RPMI7951 (cell line): Measurements from ENCODE around the gene SLC35F6. TPM values are rescaled to one million over a fixed set of nuclear protein-coding genes. Genes with fewer than 3 reads are reported as not detected.
A peak's percentile ranks its signal among the peaks of the same experiment; 100 is the strongest.
"Not testable (repeated sequence)": the region's sequence is repeated elsewhere in the genome, so short reads cannot be mapped to it uniquely, and the experiment has no call there.

Source experiments
- DNase-seq: peaks from one replicate; pipeline ENCODE4 v3.0.0-alpha.2; 2012; ENCODE audit warnings: low read depth
- total RNA-seq: library from RNA; depleted of rRNA; stranded (reverse); fragments of >200 nt; shearing (Covaris generic); gene quantifications from 2 replicates; pipeline ENCODE4 v1.2.3, GENCODE V29; 2014

Gene SLC35F6
- total RNA-seq, 1 experiment from 2014 or later, result 28.5 TPM

DNA sequence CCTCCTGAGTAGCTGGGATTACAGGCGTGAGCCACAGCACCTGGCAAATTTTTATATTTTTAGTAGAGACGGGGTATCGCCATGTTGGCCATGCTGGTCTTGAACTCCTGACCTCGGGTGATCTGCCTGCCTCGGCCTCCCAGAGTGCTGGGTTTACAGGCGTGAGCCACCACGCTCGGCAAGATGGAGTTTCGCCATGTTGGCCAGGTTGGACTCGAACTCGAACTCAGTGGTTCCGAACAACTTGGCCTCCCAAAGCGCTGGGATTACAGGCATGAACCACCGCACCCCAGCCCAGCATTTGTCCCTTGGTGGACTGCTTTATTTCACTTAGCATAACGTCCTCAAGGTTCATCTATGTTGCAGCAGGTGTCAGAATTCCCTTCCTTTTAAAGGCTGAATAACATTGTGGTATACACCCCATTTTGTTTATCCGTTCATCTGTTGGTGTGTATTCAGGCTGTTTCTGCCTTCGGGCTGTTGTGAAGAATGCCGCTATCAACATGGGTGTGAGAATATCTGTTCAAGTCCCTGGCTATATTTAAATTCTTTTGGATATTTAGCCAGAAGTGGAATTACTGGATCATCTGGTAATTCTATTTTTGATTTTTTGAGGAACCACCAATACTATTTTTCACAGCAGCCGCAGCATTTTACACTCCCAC lies 20.6 kb downstream of the SLC35F6 start:
- no peak for DNase-seq

DNA sequence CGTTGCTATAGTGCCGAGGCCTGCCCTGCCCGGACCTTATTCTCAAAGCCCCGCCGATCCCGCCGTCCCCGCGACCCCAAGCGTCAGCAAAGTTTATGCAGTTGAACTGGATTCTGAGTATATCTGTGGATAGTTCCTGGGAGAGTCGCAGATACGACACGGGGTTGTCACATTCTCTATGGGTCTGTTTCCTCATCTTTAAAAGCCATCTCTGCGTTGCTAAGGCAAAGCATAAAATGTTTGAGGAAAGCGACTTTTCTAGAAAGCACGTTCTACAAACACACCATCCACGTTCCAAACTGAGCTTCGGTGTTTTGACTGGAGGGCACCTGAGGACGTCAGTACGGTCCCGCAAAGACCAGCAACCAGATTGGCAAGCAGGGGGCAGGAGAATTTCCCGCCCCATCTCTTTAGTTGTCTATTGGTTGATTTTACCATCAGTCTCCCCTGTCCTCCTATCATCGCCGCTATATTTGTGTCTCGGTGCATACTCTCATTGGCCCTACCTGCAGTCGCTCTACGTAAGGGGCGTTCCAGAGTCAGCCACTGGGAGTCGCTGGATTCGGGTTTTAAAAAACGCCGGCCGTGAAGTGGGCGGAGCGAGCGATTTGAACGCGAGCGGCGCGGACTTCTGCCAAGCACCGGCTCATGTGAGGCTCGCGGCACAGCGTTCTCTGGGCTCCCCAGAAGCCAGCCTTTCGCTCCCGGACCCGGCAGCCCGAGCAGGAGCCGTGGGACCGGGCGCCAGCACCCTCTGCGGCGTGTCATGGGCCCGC lies 21.5 kb downstream of the SLC35F6 start, which contains the start of gene CENPA:
TSS of gene CENPA (plus strand) at position 626 of the 776 bp plus-strand sequence. CDS start at position 767, 141 bp downstream.
- DNase-seq, result peak; percentile 100

DNA sequence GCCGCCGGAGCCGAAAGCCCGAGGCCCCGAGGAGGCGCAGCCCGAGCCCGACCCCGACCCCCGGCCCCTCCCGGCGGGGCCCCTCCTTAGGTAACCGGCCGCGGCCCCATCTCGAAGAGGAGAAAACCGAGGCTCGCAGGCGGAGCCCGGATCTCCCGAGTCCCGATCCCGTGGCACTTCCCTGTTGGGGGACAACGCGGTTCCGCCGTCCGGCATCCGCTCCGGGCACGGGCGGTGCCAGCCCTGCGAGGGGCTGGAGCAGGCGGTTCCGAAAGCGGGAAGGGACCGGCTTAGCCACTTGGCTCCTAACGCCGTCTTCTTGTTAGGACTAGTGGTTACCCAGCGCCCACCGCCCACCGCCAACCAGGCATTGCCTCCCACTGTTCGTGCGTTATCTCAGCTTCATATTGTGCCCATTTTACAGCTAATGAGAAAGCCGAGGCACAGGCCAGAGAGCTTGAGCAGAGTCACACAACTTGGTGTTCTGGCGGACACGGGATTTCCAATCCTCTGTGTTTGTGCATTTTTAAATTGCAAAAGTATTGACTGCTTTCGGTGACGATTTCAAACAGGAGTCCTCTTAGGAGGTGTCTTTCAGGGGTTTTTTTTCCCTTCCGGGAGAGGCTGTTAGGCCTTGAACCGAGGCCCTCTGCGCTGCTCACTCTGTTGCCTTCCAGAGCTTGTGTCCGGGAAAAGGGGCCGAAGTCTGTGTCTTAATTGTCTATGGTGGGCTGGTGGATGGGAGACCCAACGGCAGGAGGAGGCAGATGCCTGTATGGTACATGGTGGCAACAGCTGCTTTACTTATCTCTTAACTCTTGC lies 22.3 kb downstream of the SLC35F6 start:
- DNase-seq, result peak; percentile 34

DNA sequence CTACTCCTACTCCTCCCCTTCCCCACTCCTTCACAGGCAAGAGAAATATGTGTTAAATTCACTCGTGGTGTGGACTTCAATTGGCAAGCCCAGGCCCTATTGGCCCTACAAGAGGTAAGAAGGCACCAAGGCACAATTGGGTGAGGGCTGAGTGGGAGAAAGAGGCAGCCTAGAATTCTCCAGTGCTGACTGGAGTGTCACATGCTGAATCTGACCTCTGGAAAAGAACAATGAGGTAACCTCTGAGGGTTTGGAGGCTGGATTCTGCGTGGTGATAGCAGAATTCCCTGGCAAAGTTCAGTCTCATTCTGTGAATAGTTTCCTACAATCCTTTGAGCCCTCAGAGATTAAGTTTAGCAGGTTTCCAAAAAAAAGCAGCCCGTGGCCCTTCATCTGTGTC lies 28.6 kb downstream of the SLC35F6 start:
- DNase-seq, result no peak

DNA sequence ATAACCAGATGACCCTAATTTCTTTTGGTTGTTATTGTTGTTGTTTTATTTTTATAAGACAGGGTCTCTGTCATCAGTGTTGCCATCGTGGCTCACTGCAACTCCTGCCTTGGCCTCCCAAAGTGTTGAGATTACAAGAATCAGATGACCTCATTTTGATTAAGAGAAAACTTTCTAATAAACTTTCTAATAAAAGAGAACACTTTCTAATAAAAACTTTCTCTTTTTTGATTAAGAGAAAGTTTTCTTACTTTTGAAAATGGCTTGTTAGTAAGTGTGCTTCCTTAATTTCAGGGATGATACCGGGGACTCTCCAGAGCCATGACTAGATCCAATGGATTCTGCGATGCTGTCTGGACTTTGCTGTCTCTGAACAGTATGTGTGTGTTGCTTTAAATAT lies 29.4 kb downstream of the SLC35F6 start:
- no peak for DNase-seq

DNA sequence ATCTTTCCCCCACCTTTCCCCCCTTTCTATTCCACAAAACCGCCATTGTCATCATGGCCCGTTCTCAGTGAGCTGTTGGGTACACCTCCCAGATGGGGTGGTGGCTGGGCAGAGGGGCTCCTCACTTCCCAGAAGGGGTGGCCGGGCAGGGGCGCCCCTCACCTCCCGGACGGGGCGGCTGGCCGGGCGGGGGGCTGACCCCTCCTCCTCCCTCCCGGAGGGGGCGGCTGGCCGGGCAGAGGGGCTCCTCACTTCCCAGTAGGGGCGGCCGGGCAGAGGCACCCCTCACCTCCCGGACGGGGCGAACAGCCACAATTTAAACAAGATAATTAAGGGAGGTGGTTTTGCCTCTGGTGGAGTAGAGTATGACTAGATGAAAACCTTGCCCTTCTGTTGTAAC lies 31.1 kb downstream of the SLC35F6 start:
- DNase-seq, result not testable (repeated sequence)

DNA sequence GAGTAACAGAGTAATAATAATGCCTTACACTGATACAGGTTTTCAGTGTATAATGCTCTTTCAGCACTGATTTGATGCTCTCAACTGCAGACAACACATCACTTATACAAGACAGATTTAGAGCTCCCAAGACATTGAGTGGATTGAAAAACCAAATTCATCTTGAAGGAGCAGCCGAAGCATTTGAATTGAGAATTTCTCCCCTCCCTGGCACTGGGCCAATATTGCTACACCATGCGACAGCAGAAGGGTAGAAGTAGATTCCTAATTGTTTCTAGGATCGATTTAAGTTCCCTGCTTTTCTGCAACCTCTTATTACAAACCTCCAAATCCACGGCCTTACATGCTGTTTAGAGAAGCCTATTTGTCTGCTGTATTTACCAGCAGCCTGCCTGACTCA lies 37.2 kb downstream of the SLC35F6 start:
- DNase-seq, result no peak

DNA sequence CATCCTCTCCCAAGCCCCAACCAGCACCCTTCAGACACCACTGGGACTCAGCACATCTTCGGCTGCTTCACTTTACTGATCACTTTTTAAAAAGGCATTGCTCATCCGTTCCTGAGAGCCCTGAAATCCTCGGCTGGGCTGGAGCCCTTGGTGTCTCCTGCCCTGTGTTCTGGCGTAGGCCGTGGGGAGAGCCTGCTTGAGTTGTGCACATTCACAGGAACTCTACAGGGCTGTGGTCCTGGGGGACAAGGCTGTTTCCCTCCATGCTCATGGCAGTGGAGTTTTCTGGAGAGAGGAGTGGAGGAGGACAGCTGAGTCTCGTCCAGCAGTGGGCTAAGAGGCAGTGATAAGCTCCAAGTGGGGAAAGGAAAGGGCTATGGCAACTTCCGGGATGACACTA lies 37.7 kb downstream of the SLC35F6 start:
- DNase-seq, result no peak

DNA sequence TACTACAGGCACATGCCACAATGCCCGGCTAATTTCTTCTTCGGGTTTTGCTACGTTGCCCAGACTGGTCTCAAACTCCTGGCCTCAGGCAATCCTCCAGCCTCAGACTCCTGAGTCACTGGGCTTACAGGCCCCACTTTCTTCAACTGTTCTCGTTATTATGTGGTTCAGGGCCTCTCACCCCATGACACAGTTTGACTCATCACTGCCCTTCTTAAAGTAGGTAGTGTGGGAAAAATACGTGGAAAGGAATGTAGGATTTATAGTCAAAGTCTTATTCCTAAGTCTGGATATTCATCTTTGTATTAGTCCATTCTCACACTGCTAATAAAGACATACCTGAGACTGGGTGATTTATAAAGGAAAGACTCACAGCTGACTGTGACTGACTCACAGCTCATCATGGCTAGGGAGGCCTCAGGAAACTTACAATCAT lies 41.2 kb downstream of the SLC35F6 start:
- peak; percentile 96 for DNase-seq

DNA sequence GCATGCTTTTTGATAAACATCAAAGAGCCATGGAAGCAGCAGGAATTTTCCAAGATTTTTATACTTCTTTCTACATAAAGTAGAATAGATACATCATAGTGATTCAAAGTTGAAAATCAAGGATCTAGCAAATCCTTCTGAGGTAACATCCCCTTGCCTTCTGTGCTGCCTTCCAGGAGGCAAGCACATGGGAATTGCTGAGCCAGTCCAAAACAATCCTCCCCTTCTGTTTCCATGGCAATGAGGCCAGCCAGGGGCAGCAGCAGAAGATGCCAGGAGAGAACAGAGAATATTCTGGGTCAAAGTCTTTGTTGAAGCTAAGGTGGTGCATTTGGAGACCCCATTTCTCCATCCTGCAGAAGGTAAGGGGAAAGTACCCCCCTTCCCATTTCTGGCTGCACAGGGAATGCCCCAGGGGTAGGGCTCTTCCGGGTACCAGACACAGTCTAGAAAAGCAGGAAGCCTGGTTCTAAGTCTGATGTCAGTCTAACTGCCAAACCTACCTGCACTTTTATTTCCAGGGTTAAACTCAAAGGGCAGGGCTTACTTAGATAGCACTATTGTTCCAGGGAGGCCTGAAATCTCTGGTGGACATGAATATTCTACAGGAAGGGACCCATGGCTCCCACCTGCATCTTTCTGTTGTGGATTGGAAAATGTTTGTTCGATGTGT lies 43.8 kb downstream of the SLC35F6 start:
- peak; percentile 52 for DNase-seq

DNA sequence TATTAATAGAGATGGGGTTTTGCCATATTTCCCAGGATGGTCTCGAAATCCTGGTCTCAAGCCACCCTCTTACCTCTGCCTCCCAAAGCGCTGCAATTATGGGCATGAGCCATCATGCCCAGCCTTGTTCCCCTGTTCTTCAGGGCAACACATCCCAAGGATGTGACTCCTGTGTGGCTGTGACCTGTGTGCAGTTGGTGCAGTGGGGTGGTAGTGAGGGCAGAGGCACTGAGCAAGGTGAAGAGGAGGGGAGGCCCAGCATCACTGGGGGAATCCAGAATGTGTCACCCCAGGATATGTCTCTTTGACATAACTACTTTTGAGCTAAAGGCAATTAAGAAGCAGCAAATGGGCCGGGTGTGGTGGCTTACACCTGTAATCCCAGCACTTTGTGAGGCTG lies 45.1 kb downstream of the SLC35F6 start:
- no peak for DNase-seq

DNA sequence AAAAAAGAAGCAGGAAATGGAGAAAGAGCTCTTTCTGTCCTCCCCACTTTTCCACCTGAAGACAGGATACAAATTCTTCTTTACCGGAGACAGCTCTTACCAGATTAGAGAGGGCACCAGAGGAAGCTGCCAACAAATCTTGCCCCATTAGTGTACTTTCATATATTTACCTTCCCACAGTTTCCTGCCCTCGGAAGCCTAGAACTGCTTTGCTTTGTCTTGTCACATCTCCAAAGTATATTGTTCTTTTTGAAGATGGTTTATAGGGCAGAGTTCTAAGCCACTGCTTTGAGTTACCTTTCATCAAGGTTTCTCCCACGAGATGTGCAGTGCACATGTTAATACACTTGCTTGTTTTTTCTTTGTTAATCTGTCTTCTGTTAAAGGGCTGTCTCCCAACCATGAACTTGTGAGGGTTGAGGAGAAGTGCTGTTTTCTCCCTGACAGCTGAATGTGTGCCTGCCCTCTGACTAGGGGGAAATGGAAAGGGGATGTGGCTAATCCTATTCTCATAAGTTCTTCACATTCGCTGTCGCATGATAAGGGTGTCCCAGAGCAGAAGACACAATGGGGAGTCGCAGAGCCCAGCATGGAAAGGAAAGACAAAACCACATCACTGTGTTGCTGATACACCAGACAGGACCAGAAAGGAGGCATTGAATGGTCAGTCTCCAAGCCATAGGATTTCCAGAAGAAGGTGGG lies 45.9 kb downstream of the SLC35F6 start:
- no peak for DNase-seq

DNA sequence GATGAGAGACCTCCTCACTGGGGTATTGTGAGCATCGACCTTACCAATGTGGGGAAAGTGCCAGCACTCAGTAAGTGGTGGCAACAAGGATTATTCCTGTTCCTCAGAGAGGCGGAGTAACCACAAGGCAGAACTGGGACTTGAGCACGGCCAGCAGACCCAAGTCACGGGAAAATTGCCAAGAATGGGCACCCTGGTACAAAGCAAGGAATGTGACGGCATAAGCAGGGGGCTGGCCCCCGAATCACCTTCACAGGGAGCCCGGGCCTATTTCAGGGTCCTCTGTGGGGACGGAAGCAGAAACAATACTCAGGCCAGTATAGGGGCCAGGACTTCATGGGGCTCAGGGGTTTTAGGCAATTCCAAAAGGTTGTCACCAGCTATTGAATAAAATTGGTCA lies 47.2 kb downstream of the SLC35F6 start:
- no peak for DNase-seq

DNA sequence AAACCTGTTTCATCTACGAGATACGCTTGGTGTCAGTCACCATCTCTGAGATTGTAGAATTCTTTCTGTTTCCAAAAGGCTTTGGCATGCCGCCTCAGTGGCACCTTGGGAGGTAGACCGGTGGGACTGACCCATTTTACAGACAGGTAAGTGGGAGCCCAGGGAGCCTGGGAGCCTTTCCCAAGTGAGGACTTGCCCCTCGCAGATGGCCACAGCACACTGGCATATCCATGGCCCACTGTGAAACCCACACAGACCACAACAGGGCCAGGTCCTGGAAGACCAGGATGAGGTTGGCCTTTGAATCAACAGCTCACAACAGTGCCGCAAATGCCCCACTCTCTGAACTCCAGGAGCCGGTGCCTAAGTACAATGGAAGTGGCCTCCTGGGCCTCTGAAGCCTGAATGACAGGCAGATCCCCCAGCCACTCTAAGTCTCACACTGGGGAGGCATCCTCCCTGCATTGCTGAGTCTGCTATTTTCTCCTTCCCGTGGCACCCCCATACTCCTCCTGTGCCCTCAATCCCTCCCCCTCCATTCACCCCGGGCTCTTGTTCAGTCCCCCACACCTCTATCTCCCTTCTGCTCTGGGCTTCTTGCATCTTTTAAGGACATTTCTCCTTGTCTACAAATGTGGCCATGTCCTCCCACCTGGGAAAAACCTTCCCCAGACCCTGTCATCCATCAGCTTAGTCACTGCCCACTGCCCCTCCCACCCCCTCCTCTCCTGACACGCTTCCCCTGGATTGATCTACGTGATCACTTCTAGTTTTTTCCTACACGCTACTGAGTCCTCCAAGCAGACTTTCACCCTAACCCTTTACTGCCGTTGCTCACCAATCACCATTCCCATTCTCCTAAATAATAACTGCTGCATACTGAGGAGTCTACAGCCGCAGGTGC lies 48.0 kb downstream of the SLC35F6 start:
- no peak for DNase-seq

DNA sequence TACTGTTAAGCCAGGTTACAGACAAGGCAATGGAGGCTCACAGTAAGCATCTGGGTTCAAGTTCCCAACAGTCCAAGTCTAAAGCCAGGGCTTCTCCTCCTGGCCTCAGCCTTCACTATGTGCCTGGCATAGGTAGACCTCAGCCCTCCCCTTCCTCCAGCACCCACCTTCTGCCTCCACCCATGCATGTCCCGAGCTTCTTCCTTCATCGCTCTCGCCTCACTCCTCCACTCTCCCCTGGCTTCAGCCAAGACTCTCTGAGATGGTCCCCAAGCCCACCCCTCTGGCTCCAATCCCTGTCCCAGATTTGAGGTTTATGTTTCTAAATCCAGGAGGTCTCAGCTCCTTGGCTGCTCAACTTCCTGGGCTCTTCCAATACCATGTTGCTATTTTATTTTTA lies 48.6 kb downstream of the SLC35F6 start:
- DNase-seq, result no peak

DNA sequence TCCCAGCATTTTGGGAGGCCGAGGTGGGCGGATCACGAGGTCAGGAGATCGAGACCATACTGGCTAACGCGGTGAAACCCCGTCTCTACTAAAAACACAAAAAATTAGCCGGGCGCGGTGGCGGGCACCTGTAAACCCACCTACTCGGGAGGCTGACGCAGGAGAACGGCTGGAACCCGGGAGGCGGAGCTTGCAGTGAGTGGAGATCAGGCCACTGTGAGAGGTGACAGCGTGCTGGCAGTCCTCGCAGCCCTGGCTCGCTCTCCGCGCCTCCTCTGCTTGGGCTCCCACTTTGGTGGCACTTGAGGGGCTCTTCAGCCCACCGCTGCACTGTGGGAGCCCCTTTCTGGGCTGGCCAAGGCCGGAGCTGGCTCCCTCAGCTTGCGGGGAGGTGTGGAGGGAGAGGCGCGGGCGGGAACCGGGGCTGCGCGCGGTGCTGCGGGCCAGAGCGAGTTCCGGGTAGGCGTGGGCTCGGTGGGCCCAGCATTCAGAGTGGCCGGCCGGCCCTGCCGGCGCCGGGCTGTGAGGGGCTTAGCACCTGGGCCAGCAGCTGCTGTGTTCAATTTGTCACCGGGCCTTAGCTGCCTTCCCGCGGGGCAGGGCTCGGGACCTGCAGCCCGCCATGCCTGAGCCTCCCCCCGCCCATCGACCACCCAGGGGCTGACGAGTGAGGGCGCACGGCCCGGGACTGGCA lies 50.1 kb downstream of the SLC35F6 start:
- DNase-seq, result not testable (repeated sequence)

DNA sequence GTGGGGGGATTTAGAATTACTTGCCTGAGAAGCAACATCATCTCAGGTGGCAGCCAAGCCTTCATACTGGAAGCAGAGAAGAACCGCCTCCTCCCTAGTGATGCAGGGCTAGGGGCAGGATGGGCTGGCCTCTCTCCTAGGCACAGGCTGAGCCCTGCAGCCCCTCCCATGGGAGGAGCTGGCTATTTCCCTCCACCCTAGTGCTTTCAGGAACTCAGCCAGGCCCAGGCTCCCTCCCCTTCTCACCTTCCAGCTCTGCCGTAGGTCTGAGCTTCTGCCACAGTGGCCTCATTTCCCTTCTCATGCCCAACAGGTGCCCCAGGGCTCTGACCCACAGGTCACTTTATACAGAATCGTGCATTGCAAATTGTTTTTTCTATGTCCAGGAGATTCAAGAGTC lies 52.8 kb downstream of the SLC35F6 start:
- DNase-seq, result no peak

DNA sequence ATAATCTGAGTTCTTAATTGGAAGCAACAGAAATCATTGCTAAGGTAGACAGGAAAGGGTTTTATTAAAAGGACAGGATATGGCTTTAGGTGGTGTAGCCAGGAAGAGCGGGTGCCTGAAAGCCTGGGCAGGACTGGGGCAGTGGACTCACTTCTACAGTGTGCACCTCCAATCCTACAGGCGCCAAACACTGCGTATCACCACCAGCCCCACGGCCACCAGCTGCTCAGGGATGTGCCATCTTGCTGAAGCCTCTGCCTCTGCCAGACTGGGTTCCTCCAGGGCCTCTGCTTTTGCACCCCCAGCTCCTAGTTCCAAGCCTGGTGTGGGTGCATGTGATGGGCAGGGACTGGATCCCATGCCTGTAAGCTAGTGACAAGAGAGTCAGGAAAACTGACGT lies 54.2 kb downstream of the SLC35F6 start:
- DNase-seq, result no peak

DNA sequence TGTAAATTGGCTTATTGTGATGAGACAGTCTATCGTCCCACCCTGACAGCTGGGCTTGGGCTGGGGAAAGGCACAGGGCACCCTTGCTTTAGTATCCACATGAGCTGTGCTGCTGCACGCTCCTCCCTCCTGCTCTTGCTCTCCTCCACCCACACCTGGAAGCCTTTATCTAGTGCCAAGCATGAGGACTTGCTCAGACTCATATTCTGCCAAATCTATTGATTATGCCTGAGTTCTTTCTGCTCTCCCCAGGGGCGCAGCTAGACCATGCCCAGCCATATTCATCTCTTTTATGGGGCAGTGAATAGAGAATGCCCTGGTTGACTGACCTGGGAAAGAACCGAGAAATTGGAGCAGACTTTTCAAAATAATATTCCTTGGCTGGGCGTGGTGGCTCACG lies 54.9 kb downstream of the SLC35F6 start:
- DNase-seq, result no peak

DNA sequence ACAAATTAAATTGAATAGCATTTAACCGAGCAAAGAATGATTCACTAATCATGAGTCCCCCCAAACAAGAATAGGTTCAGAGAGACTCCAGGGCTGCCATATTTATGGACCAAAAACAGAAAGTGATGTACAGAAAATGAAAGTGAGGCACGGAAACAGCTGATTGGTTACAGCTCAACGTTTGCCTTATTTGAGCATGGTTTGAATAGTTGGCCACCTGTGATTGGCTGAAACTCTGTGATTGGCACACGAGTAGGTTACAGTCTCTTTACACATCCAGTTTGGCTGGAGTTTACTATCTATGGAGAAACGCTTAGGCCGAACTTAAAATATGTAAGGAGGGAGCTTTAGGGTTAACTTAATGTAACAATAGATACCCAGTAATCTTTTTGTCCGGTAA lies 56.8 kb downstream of the SLC35F6 start:
- peak; percentile 43 for DNase-seq
